H1 (cell line): ENCODE measurements around the gene ZNF132.

Source experiments
- CHD2 ChIP-seq: IDR thresholded peaks from 2 replicates; pipeline ENCODE4 v1.6.1; 2012; ENCODE audit warnings: low read length, improper control_type of control experiment
- CTCF ChIP-seq, 3 experiments: IDR thresholded peaks; 1 replicate in 2 of 3; 2 replicates in 1 of 3; pipeline versions ENCODE4 v1.5.1 to v1.6.1; 2011; ENCODE audit warnings: low read length in 3 of 3, mild to moderate bottlenecking in 3 of 3, inconsistent platforms in 2 of 3, low read depth in 1 of 3, moderate library complexity in 1 of 3; ENCODE audit not compliant: insufficient read depth in 1 of 3; ENCODE audit errors: control extremely low read depth in 1 of 3
- MAX ChIP-seq: IDR thresholded peaks from 2 replicates; pipeline ENCODE4 v1.6.1; 2012; ENCODE audit warnings: inconsistent platforms
- NRF1 ChIP-seq: IDR thresholded peaks from 2 replicates; pipeline ENCODE4 v1.6.1; 2011; ENCODE audit warnings: mild to moderate bottlenecking, low read depth, low read length, improper control_type of control experiment
- SAP30 ChIP-seq: fragments of 300-600 bp; sonication (generic); IDR thresholded peaks from 2 replicates; pipeline ENCODE4 v1.7.1; 2012; ENCODE audit warnings: low read length, moderate library complexity, mild to moderate bottlenecking, inconsistent platforms; ENCODE audit not compliant: insufficient read depth, insufficient replicate concordance
- SP2 ChIP-seq: IDR thresholded peaks from 2 replicates; pipeline ENCODE4 v1.6.1; 2012; ENCODE audit warnings: mild to moderate bottlenecking, low read length, inconsistent platforms

- TF ChIP-seq CTCF (IDR thresholded peaks at IDR 0.05; ENCODE audit: control extremely low read depth in 1 of 3, insufficient read depth in 1 of 3, low read depth in 1 of 3, low read length in 3 of 3) (no peak), MAX (no peak), CHD2 (no peak), SAP30 (no peak), NRF1 (no peak), SP2 (no peak)
Measured at GRCh38 chr19:58392945-58393724, 46.8 kb downstream of the ZNF132 start.
